Measurements from ENCODE around the gene SPTLC3.

- TF ChIP-seq EZH2 (conservative IDR thresholded peaks at IDR 0.05; ENCODE audit: low read depth, low read length), result no peak
- TF ChIP-seq ZFP36L2 (CRISPR knock-in tag; IDR thresholded peaks at IDR 0.05), result no peak
- TF ChIP-seq HBP1 (CRISPR knock-in tag; IDR thresholded peaks at IDR 0.05; ENCODE audit: low read depth), result no peak
- no peak for TF ChIP-seq FOXA3 (CRISPR knock-in tag; IDR thresholded peaks at IDR 0.05)
- TF ChIP-seq ZNF274 (CRISPR knock-in tag; IDR thresholded peaks at IDR 0.05), result no peak
- TF ChIP-seq ZNF639 (CRISPR knock-in tag; conservative IDR thresholded peaks at IDR 0.05), result no peak
- TF ChIP-seq ZBTB26 (CRISPR knock-in tag; IDR thresholded peaks at IDR 0.05; ENCODE audit: borderline replicate concordance), result no peak
- TF ChIP-seq, protein P1, sequence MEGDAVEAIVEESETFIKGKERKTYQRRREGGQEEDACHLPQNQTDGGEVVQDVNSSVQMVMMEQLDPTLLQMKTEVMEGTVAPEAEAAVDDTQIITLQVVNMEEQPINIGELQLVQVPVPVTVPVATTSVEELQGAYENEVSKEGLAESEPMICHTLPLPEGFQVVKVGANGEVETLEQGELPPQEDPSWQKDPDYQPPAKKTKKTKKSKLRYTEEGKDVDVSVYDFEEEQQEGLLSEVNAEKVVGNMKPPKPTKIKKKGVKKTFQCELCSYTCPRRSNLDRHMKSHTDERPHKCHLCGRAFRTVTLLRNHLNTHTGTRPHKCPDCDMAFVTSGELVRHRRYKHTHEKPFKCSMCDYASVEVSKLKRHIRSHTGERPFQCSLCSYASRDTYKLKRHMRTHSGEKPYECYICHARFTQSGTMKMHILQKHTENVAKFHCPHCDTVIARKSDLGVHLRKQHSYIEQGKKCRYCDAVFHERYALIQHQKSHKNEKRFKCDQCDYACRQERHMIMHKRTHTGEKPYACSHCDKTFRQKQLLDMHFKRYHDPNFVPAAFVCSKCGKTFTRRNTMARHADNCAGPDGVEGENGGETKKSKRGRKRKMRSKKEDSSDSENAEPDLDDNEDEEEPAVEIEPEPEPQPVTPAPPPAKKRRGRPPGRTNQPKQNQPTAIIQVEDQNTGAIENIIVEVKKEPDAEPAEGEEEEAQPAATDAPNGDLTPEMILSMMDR (CRISPR knock-in tag; IDR thresholded peaks at IDR 0.05), result no peak
- TF ChIP-seq MAFK (conservative IDR thresholded peaks at IDR 0.05 in 1 of 2, IDR thresholded peaks at IDR 0.05 in 1 of 2; ENCODE audit: low read length in 2 of 2), result no peak
Measured at GRCh38 chr20:13130707-13131103, 121.9 kb downstream of the SPTLC3 start.
